ENCODE measurements around the gene PRR15L. TPM values are rescaled to one million over a fixed set of nuclear protein-coding genes. Genes with fewer than 3 reads are reported as not detected.

The PRR15L gene
- total RNA-seq, 1 experiment from 2014 or later = 0.18 TPM

DNA sequence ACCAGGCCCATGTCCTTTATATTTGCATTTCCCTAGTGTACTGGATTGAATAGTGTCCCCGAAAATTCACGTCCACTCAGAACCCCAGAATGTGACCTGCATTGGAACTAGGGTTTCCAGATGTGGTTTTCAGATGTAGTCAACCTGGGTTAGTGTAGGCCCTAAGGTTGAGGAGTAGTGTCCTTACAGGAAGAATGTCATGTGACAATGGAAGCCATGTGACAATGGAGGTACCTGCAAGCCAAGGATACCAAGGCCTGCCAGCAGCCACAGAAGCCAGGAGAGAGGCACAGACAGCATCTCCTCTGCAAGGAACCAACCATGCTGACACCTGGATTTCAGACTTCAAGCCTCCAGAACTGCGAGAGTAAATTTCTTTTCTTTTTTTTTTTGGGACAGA, 5.2 kb upstream of the PRR15L start:
- Histone ChIP-seq H3K4me3 (ENCODE audit: low read depth in 2 of 2, low read length in 2 of 2) (no peak overlapping the region), H3K36me3 (ENCODE audit: control insufficient read depth, insufficient read depth, low read length) (no peaks in the 10 kb centered on the region), H3K27me3 (ENCODE audit: control insufficient read depth, insufficient read depth, low read length) (no peaks in the 10 kb centered on the region), H3K27ac (ENCODE audit: low read length) (no peak overlapping the region), H3K9me3 (ENCODE audit: control insufficient read depth, insufficient read depth, low read depth, low read length) (no peaks in the 10 kb centered on the region), H3K4me1 (ENCODE audit: control insufficient read depth, insufficient read depth, low read length) (peaks cover 7% of the 10 kb centered on the region)
- ATAC-seq (no peak), DNase-seq (ENCODE audit: low read depth, low spot score) (no peak)
- in situ Hi-C loops (cut with HindIII; ENCODE audit: low pct_unique_long_range_greater_than_20kb, low sequenced_read_pairs) = no loop called here
- TF ChIP-seq POLR2AphosphoS5 (IDR thresholded peaks at IDR 0.05; ENCODE audit: low read depth, low read length) = no peak
- TF ChIP-seq, protein P1, sequence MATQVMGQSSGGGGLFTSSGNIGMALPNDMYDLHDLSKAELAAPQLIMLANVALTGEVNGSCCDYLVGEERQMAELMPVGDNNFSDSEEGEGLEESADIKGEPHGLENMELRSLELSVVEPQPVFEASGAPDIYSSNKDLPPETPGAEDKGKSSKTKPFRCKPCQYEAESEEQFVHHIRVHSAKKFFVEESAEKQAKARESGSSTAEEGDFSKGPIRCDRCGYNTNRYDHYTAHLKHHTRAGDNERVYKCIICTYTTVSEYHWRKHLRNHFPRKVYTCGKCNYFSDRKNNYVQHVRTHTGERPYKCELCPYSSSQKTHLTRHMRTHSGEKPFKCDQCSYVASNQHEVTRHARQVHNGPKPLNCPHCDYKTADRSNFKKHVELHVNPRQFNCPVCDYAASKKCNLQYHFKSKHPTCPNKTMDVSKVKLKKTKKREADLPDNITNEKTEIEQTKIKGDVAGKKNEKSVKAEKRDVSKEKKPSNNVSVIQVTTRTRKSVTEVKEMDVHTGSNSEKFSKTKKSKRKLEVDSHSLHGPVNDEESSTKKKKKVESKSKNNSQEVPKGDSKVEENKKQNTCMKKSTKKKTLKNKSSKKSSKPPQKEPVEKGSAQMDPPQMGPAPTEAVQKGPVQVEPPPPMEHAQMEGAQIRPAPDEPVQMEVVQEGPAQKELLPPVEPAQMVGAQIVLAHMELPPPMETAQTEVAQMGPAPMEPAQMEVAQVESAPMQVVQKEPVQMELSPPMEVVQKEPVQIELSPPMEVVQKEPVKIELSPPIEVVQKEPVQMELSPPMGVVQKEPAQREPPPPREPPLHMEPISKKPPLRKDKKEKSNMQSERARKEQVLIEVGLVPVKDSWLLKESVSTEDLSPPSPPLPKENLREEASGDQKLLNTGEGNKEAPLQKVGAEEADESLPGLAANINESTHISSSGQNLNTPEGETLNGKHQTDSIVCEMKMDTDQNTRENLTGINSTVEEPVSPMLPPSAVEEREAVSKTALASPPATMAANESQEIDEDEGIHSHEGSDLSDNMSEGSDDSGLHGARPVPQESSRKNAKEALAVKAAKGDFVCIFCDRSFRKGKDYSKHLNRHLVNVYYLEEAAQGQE (IDR thresholded peaks at IDR 0.05; ENCODE audit: insufficient read depth in 1 of 2, low read depth in 2 of 2, low read length in 1 of 2) = no peak
- no peak for TF ChIP-seq TCF7L2 (IDR thresholded peaks at IDR 0.05; ENCODE audit: low read depth, low read length)
- TF ChIP-seq, protein P2, sequence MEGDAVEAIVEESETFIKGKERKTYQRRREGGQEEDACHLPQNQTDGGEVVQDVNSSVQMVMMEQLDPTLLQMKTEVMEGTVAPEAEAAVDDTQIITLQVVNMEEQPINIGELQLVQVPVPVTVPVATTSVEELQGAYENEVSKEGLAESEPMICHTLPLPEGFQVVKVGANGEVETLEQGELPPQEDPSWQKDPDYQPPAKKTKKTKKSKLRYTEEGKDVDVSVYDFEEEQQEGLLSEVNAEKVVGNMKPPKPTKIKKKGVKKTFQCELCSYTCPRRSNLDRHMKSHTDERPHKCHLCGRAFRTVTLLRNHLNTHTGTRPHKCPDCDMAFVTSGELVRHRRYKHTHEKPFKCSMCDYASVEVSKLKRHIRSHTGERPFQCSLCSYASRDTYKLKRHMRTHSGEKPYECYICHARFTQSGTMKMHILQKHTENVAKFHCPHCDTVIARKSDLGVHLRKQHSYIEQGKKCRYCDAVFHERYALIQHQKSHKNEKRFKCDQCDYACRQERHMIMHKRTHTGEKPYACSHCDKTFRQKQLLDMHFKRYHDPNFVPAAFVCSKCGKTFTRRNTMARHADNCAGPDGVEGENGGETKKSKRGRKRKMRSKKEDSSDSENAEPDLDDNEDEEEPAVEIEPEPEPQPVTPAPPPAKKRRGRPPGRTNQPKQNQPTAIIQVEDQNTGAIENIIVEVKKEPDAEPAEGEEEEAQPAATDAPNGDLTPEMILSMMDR (IDR thresholded peaks at IDR 0.05) = no peak
- TF ChIP-seq SIN3A (IDR thresholded peaks at IDR 0.05; ENCODE audit: borderline replicate concordance, insufficient read depth, low read depth, low read length) = no peak
- intact Hi-C loops (cut with micrococcal nuclease; ENCODE audit: unreplicated experiment) = no loop called here
- ChIA-PET POLR2A (no interaction called here), CTCF (no interaction called here)
- no TSS peak for BruUV-seq (replicated peaks)

DNA sequence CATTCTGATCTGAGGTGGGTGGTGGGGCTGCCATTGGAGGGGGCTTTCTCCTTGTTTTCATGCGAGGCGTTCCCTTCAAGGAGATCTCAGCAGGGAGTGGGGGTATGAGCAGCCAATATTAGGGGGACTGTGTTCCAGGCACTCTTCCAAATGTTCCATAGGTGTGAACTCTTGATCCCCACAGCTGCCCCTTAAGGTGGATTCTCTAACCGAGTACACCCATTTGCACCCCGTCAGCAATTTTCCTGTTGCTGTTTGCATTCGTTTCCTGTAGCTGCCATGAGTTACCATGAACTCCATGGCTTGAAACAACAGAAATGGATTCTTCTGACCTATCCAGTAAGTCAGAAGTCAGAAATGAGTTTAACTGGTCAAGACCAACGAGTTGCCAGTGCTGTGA, 3.7 kb upstream of the PRR15L start:
- DNase-seq (ENCODE audit: low read depth, low spot score) (no peak), ATAC-seq (no peak)
- H3K27me3 ChIP-seq (ENCODE audit: control insufficient read depth, insufficient read depth, low read length) = no peaks in the 10 kb centered on the region
- no peaks in the 10 kb centered on the region for H3K36me3 ChIP-seq (ENCODE audit: control insufficient read depth, insufficient read depth, low read length)
- in situ Hi-C loops (cut with HindIII; ENCODE audit: low pct_unique_long_range_greater_than_20kb, low sequenced_read_pairs) = no loop called here
- no peaks in the 10 kb centered on the region for H3K9me3 ChIP-seq (ENCODE audit: control insufficient read depth, insufficient read depth, low read depth, low read length)
- intact Hi-C loops (cut with micrococcal nuclease; ENCODE audit: unreplicated experiment) = no loop called here
- H3K4me3 ChIP-seq (ENCODE audit: low read depth in 2 of 2, low read length in 2 of 2) = no peak overlapping the region
- BruUV-seq (replicated peaks) = no TSS peak
- H3K4me1 ChIP-seq (ENCODE audit: control insufficient read depth, insufficient read depth, low read length) = peaks cover 11% of the 10 kb centered on the region
- ChIA-PET POLR2A (interaction anchor here (1.1 kb wide), 1 partner anchor 10 kb away, joined by 8 read pairs; no protein-coding TSS in a partner anchor), CTCF (interaction anchor here (0.7 kb wide), 1 partner anchor 19 kb away, joined by 4 read pairs; the partner anchor contains the start of gene PNPO)
- TF ChIP-seq POLR2AphosphoS5 (IDR thresholded peaks at IDR 0.05; ENCODE audit: low read depth, low read length) (no peak), SIN3A (IDR thresholded peaks at IDR 0.05; ENCODE audit: borderline replicate concordance, insufficient read depth, low read depth, low read length) (no peak)
- TF ChIP-seq, protein P2 (IDR thresholded peaks at IDR 0.05) = no peak
- no peak overlapping the region for H3K27ac ChIP-seq (ENCODE audit: low read length)

Measured in Panc1 (cell line).